Liver (tissue), 9 donors: Measurements from ENCODE around the gene DPRX. TPM values are rescaled to one million over a fixed set of nuclear protein-coding genes. Genes with fewer than 3 reads are reported as not detected.

Experiments
- DNase-seq: peaks from one replicate; pipeline ENCODE4 v3.0.0-alpha.2; 2017; ENCODE audit warnings: low spot score
- H3K27ac ChIP-seq, 2 donors: one replicate each; pipeline ENCODE4 v1.7.0; 2013; ENCODE audit warnings: inconsistent platforms in 2 of 2, low read length in 2 of 2, control low read depth in 1 of 2, low read depth in 1 of 2, mild to moderate bottlenecking in 1 of 2
- H3K27me3 ChIP-seq, 4 donors: one replicate each; pipeline versions ENCODE4 v1.6.1 to v1.7.0; 2013; ENCODE audit warnings: low read length in 3 of 4, inconsistent platforms in 1 of 4, mild to moderate bottlenecking in 1 of 4, moderate library complexity in 1 of 4; ENCODE audit not compliant: control insufficient read depth in 4 of 4, insufficient read depth in 4 of 4
- H3K36me3 ChIP-seq, 4 donors: one replicate each; pipeline versions ENCODE4 v1.6.1 to v1.7.0; 2013; ENCODE audit warnings: low read length in 3 of 4, mild to moderate bottlenecking in 3 of 4, low read depth in 1 of 4, moderate library complexity in 1 of 4; ENCODE audit not compliant: control insufficient read depth in 4 of 4, insufficient read depth in 3 of 4
- H3K4me1 ChIP-seq, 4 donors: one replicate each; pipeline versions ENCODE4 v1.6.1 to v1.7.0; 2013; ENCODE audit warnings: low read length in 3 of 4, mild to moderate bottlenecking in 3 of 4, moderate library complexity in 1 of 4; ENCODE audit not compliant: control insufficient read depth in 4 of 4, insufficient read depth in 4 of 4
- H3K4me3 ChIP-seq, 3 donors: one replicate each; pipeline versions ENCODE4 v1.6.1 to v1.7.0; 2013; ENCODE audit warnings: low read length in 3 of 3, control low read depth in 1 of 3, low read depth in 1 of 3, mild to moderate bottlenecking in 1 of 3
- H3K9ac ChIP-seq, 2 donors: one replicate each; pipeline ENCODE4 v1.7.0; 2013; ENCODE audit warnings: low read length in 2 of 2, mild to moderate bottlenecking in 2 of 2, moderate library complexity in 2 of 2, control low read depth in 1 of 2, low read depth in 1 of 2
- H3K9me3 ChIP-seq, 4 donors: one replicate each; pipeline versions ENCODE4 v1.6.1 to v1.7.0; 2013; ENCODE audit warnings: low read length in 3 of 4; ENCODE audit not compliant: control insufficient read depth in 4 of 4
- EGR1 ChIP-seq, 2 donors: IDR thresholded peaks; 2 replicates each; pipeline ENCODE4 v1.6.1; 2016 to 2018; ENCODE audit warnings: antibody characterized with exemption in 2 of 2, low read depth in 2 of 2
- GABPA ChIP-seq, 2 donors: IDR thresholded peaks in 1 of 2; conservative IDR thresholded peaks in 1 of 2; 2 replicates each; pipeline ENCODE4 v1.6.1; 2016; ENCODE audit warnings: antibody characterized with exemption in 2 of 2, mild to moderate bottlenecking in 1 of 2, moderate library complexity in 1 of 2
- HNF4A ChIP-seq, 2 donors: conservative IDR thresholded peaks; 2 replicates each; pipeline ENCODE4 v1.6.1; 2016; ENCODE audit warnings: antibody characterized with exemption in 2 of 2, mild to moderate bottlenecking in 2 of 2
- HNF4G ChIP-seq: IDR thresholded peaks from 2 replicates; pipeline ENCODE4 v1.6.1; 2016; ENCODE audit warnings: antibody characterized with exemption
- NR2F2 ChIP-seq: IDR thresholded peaks from 2 replicates; pipeline ENCODE4 v1.6.1; 2016; ENCODE audit warnings: antibody characterized with exemption
- TAF1 ChIP-seq: conservative IDR thresholded peaks from 2 replicates; pipeline ENCODE4 v1.6.1; 2016; ENCODE audit warnings: antibody characterized with exemption, mild to moderate bottlenecking
- ZBTB33 ChIP-seq: IDR thresholded peaks from 2 replicates; pipeline ENCODE4 v1.6.1; 2016; ENCODE audit warnings: antibody characterized with exemption
- WGBS: extraction: QIAGEN DNeasy Blood & Tissue Kit; methylation state at CpG from one replicate; pipeline ENCODE4 v1.1.7; 2013; 5-methylcytosine and 5-hydroxymethylcytosine counted together
- polyA plus RNA-seq, 2 donors: library from polyadenylated mRNA; stranded (reverse) in 1 of 2; unstranded in 1 of 2; fragments of 200-250 nt in 1 of 2; fragments of >200 nt in 1 of 2; fragmentation: Nextera tagmentation in 1 of 2; extraction: Ambion mirVana in 1 of 2; gene quantifications; one replicate each; pipeline versions ENCODE4 v1.2.1 to v1.2.3, GENCODE V29; 2013 to 2015
- total RNA-seq, 2 donors: library from RNA; depleted of rRNA; stranded (reverse); fragments of >200 nt; gene quantifications; one replicate each; pipeline ENCODE4 v1.2.3, GENCODE V29; 2014
- TF ChIP-seq, protein P1 (sequence below): IDR thresholded peaks from 2 replicates; pipeline ENCODE4 v1.6.1; 2016; ENCODE audit warnings: antibody characterized with exemption
- TF ChIP-seq, protein P2 (sequence below): IDR thresholded peaks from 2 replicates; pipeline ENCODE4 v1.6.1; 2016; ENCODE audit warnings: antibody characterized with exemption, mild to moderate bottlenecking
- TF ChIP-seq, protein P3 (sequence below): IDR thresholded peaks from 2 replicates; pipeline ENCODE4 v1.6.1; 2016; ENCODE audit warnings: antibody characterized with exemption
- donor health status: healthy.
- donor health status: healthy.
- donor health status: healthy.
- donor health status: healthy.
- donor health status: healthy.

The DPRX gene
- total RNA-seq (not detected), polyA plus RNA-seq (not detected)

- Histone ChIP-seq H3K27me3 (no peaks in the 10 kb centered on the region), H3K36me3 (no peaks in the 10 kb centered on the region), H3K27ac (no peak within 1 kb of the TSS), H3K4me3 (no peak within 1 kb of the TSS), H3K4me1 (no peaks in the 10 kb centered on the region), H3K9ac (no peak within 1 kb of the TSS), H3K9me3 (peaks cover 0 to 2% (median 1%) of the 10 kb centered on the region in 4 donors)
- DNase-seq: no peak
- TF ChIP-seq ZBTB33 (no peak), TAF1 (no peak), NR2F2 (no peak), HNF4G (no peak), EGR1 (IDR thresholded peaks at IDR 0.05; ENCODE audit: low read depth in 2 of 2) (no peak), GABPA (IDR thresholded peaks at IDR 0.05 in 1 of 2, conservative IDR thresholded peaks at IDR 0.05 in 1 of 2) (no peak)
- TF ChIP-seq, protein P1, sequence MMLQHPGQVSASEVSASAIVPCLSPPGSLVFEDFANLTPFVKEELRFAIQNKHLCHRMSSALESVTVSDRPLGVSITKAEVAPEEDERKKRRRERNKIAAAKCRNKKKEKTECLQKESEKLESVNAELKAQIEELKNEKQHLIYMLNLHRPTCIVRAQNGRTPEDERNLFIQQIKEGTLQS: no peak
- TF ChIP-seq, protein P2, sequence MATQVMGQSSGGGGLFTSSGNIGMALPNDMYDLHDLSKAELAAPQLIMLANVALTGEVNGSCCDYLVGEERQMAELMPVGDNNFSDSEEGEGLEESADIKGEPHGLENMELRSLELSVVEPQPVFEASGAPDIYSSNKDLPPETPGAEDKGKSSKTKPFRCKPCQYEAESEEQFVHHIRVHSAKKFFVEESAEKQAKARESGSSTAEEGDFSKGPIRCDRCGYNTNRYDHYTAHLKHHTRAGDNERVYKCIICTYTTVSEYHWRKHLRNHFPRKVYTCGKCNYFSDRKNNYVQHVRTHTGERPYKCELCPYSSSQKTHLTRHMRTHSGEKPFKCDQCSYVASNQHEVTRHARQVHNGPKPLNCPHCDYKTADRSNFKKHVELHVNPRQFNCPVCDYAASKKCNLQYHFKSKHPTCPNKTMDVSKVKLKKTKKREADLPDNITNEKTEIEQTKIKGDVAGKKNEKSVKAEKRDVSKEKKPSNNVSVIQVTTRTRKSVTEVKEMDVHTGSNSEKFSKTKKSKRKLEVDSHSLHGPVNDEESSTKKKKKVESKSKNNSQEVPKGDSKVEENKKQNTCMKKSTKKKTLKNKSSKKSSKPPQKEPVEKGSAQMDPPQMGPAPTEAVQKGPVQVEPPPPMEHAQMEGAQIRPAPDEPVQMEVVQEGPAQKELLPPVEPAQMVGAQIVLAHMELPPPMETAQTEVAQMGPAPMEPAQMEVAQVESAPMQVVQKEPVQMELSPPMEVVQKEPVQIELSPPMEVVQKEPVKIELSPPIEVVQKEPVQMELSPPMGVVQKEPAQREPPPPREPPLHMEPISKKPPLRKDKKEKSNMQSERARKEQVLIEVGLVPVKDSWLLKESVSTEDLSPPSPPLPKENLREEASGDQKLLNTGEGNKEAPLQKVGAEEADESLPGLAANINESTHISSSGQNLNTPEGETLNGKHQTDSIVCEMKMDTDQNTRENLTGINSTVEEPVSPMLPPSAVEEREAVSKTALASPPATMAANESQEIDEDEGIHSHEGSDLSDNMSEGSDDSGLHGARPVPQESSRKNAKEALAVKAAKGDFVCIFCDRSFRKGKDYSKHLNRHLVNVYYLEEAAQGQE: no peak
- TF ChIP-seq, protein P3, sequence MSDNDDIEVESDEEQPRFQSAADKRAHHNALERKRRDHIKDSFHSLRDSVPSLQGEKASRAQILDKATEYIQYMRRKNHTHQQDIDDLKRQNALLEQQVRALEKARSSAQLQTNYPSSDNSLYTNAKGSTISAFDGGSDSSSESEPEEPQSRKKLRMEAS: no peak
- WGBS: 87% methylated on average over 17 of the region's 17 CpGs
These were observed at the start of gene DPRX for GRCh38 chr19:53631949-53632407. Gene DPRX (plus strand): TSS chr19:53631999. CDS start chr19:53632107, 108 bp downstream.

GRCh38 chr19:53583181-53583580 is 48.6 kb upstream of the DPRX start:
- Histone ChIP-seq H3K4me3 (no peak overlapping the region), H3K27me3 (no peaks in the 10 kb centered on the region), H3K36me3 (peaks cover 0 to 3% (median under 1%) of the 10 kb centered on the region in 4 donors), H3K9ac (no peak overlapping the region), H3K9me3 (peaks cover 0 to 31% (median 17%) of the 10 kb centered on the region in 4 donors), H3K27ac (no peak overlapping the region), H3K4me1 (no peaks in the 10 kb centered on the region)
- TF ChIP-seq HNF4A (conservative IDR thresholded peaks at IDR 0.05): no peak
- no peak for TF ChIP-seq EGR1 (IDR thresholded peaks at IDR 0.05; ENCODE audit: low read depth in 2 of 2)
- TF ChIP-seq GABPA (IDR thresholded peaks at IDR 0.05 in 1 of 2, conservative IDR thresholded peaks at IDR 0.05 in 1 of 2): no peak
- TF ChIP-seq, protein P1: no peak
- TF ChIP-seq HNF4G: no peak
- TF ChIP-seq, protein P3: no peak
- no peak for TF ChIP-seq TAF1
- no peak for DNase-seq
- WGBS: 93% methylated on average over 3 of the region's 3 CpGs
